ENCODE measurements around the gene ATP10A.

- TF ChIP-seq CTCF (IDR thresholded peaks at IDR 0.05): no peak
- no peak for TF ChIP-seq POLR2A (IDR thresholded peaks at IDR 0.05)
These were observed 99.8 kb downstream of the ATP10A start for GRCh38 chr15:25763331-25763751.

Measured in heart left ventricle (tissue), 13 donors.